H1 (cell line): ENCODE results near the gene EXOC1L. TPM values are rescaled to one million over a fixed set of nuclear protein-coding genes. Genes with fewer than 3 reads are reported as not detected.

Experiments used
- HDAC2 ChIP-seq, 2 experiments: fragments of 300-600 bp in 1 of 2; sonication (generic) in 1 of 2; IDR thresholded peaks; 2 replicates each; pipeline ENCODE4 v1.6.1; 2011 to 2012; ENCODE audit warnings: low read depth in 2 of 2, low read length in 2 of 2, mild to moderate bottlenecking in 2 of 2, moderate library complexity in 2 of 2, borderline replicate concordance in 1 of 2, inconsistent platforms in 1 of 2
- PHF8 ChIP-seq: fragments of 200-600 bp; sonication (generic); conservative IDR thresholded peaks from 2 replicates; pipeline ENCODE4 v1.7.1; 2012; ENCODE audit warnings: low read depth, mild to moderate bottlenecking, inconsistent platforms, low read length, moderate library complexity
- RFX5 ChIP-seq: IDR thresholded peaks from 2 replicates; pipeline ENCODE4 v1.6.1; 2011; ENCODE audit warnings: low read depth, low read length, improper control_type of control experiment, borderline replicate concordance
- SP4 ChIP-seq: IDR thresholded peaks from 2 replicates; pipeline ENCODE4 v1.6.1; 2012; ENCODE audit warnings: low read length, inconsistent platforms
- polyA plus RNA-seq, 7 experiments: library from polyadenylated mRNA; depleted of rRNA in 3 of 7; stranded (reverse) in 5 of 7; unstranded in 2 of 7; fragments of >200 nt in 5 of 7; fragments of 200-250 nt in 2 of 7; gene quantifications; 1 replicate in 5 of 7; 2 replicates in 1 of 7; 4 replicates in 1 of 7; pipeline versions ENCODE4 v1.2.1 to v1.2.3, GENCODE V29; 2011 to 2013; ENCODE audit warnings: missing spikeins in 2 of 7, mixed read lengths in 2 of 7
- total RNA-seq: library from RNA; stranded (reverse); fragmentation: NEBNext Ultra II Directional; extraction: Animal tissue kit (Norgen Biotek cat#: 25700); gene quantifications from 2 replicates; pipeline ENCODE4 v1.2.1, GENCODE V29; 2021

EXOC1L gene
- total and polyA plus RNA-seq, 2 of the 8 experiments (the other 6 are each of a cell fraction or from before 2014, with no cell fraction given), result 0.08 TPM; not detected in 1

DNA sequence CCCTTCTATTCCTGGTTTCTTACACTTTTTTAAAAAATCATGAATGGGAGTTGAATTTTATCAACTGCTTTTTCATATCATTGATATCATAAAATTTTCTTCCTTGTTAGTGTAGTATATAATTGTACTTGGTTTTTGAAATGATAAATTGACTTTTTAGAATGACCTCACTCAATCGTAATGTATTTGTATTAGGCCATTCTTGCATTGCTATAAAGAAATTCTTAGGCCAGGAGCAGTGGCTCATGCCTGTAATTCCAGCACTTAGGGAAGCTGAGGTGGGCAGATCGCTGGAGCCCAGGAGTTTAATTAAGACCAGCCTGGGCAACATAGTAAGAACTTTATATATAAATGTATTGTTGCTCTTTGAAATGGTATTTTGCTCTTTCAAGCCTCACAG is 40.1 kb downstream of the EXOC1L start (continued):
- TF ChIP-seq HDAC2 (IDR thresholded peaks at IDR 0.05; ENCODE audit: borderline replicate concordance in 1 of 2, low read depth in 2 of 2, low read length in 2 of 2), result no peak
- TF ChIP-seq RFX5, result no peak
- TF ChIP-seq PHF8, result no peak
- no peak for TF ChIP-seq SP4
